A549 (cell line): ENCODE data around the gene FUT7.

Experiments used
- CTCF ChIP-seq: fragments of >200 bp; sonication (Bioruptor Twin); formaldehyde crosslinking; IDR thresholded peaks from 3 replicates; pipeline ENCODE4 v1.5.1; 2016
- FOXS1 ChIP-seq: fragments of 250-450 bp; sonication (Bioruptor Pico); IDR thresholded peaks from 2 replicates; pipeline ENCODE4 v1.5.0; 2020; ENCODE audit warnings: mild to moderate bottlenecking, moderate library complexity
- HMGXB4 ChIP-seq: fragments of 250-450 bp; sonication (Bioruptor Pico); IDR thresholded peaks from 2 replicates; pipeline ENCODE4 v1.5.0; 2021; ENCODE audit warnings: mild to moderate bottlenecking, moderate library complexity, borderline replicate concordance
- MAFK ChIP-seq: fragments of 450-650 bp; IDR thresholded peaks from 2 replicates; pipeline ENCODE4 v1.6.1; 2014; ENCODE audit not compliant: partially characterized antibody
- MAX ChIP-seq: IDR thresholded peaks from 2 replicates; pipeline ENCODE4 v1.6.1; 2012
- MYC ChIP-seq: IDR thresholded peaks from 2 replicates; pipeline ENCODE4 v1.6.1; 2012; ENCODE audit warnings: mild to moderate bottlenecking, inconsistent platforms, low read length, improper control_type of control experiment, borderline replicate concordance
- PHF8 ChIP-seq: fragments of 200-600 bp; sonication (generic); IDR thresholded peaks from 2 replicates; pipeline ENCODE4 v1.6.1; 2016; ENCODE audit warnings: low read depth, mild to moderate bottlenecking, antibody characterized with exemption, moderate library complexity, borderline replicate concordance
- POLR2A ChIP-seq: IDR thresholded peaks from 2 replicates; pipeline ENCODE4 v1.6.1; 2012; ENCODE audit warnings: mild to moderate bottlenecking, low read length
- ZFP36 ChIP-seq: fragments of 450-650 bp; IDR thresholded peaks from 2 replicates; pipeline ENCODE4 v1.6.1; 2014; ENCODE audit warnings: borderline replicate concordance; ENCODE audit not compliant: partially characterized antibody

GRCh38 chr9:137007816-137008270, 24.0 kb downstream of the FUT7 start:
- no peak for TF ChIP-seq POLR2A
- TF ChIP-seq HMGXB4 (CRISPR knock-in tag), result no peak
- TF ChIP-seq CTCF, result no peak
- no peak for TF ChIP-seq MYC
- no peak for TF ChIP-seq MAX
- TF ChIP-seq PHF8, result no peak
- TF ChIP-seq MAFK, result no peak
- TF ChIP-seq ZFP36, result no peak
- TF ChIP-seq FOXS1 (CRISPR knock-in tag), result no peak
